Activated CD4-positive, alpha-beta T cell treated with anti-CD3 and anti-CD28 coated beads for 36 hours (primary cell): ENCODE measurements around the gene NFXL1. TPM values are rescaled to one million over a fixed set of nuclear protein-coding genes. Genes with fewer than 3 reads are reported as not detected.

Experiments
- ATAC-seq: fragments of 200-7000 bp; cut with Tn5 transposase; one replicate; pipeline ENCODE4 v1.10.0; 2021; ENCODE audit warnings: mild to moderate bottlenecking, moderate library complexity
- CTCF ChIA-PET: fragments of 350-600 bp; sonication (Branson Sonifier 250); formaldehyde crosslinking; loops from one replicate; lab custom pipeline; 2021; ENCODE audit warnings: antibody characterized with exemption; lab: Charles Lee
- POLR2A ChIA-PET: fragments of 350-600 bp; sonication (Branson Sonifier 250); formaldehyde crosslinking; loops from one replicate; lab custom pipeline; 2021; ENCODE audit warnings: antibody characterized with exemption, inconsistent platforms; lab: Charles Lee
- DNase-seq: peaks from one replicate; pipeline ENCODE4 v3.0.0-alpha.2; 2020
- H3K27ac Mint-ChIP-seq: one replicate; pipeline ENCODE4 v1.8.0; 2021; ENCODE audit warnings: mixed read lengths
- H3K27me3 Mint-ChIP-seq: one replicate; pipeline ENCODE4 v1.8.0; 2021; ENCODE audit warnings: mixed read lengths
- H3K36me3 Mint-ChIP-seq: one replicate; pipeline ENCODE4 v1.8.0; 2021; ENCODE audit warnings: low read depth, mixed read lengths
- H3K4me1 Mint-ChIP-seq: one replicate; pipeline ENCODE4 v1.8.0; 2021; ENCODE audit warnings: mixed read lengths
- H3K4me3 Mint-ChIP-seq: one replicate; pipeline ENCODE4 v1.8.0; 2021; ENCODE audit warnings: mild to moderate bottlenecking, moderate library complexity, mixed read lengths
- H3K9me3 Mint-ChIP-seq: one replicate; pipeline ENCODE4 v1.8.0; 2021; ENCODE audit warnings: low read depth, mixed read lengths
- intact Hi-C, 2 experiments: fragments of 100-400 bp; cut with DNase I in 1 of 2; cut with micrococcal nuclease in 1 of 2; formaldehyde crosslinking; loops; one replicate each; pipeline versions ENCODE4 v1.14.2 to v1.15.1; 2022 to 2024; cut with DNase I, micrococcal nuclease
- total RNA-seq, 2 experiments: library from RNA; stranded (reverse); gene quantifications; one replicate each; pipeline ENCODE4 v1.2.3, GENCODE V29; 2021

NFXL1 gene
- total RNA-seq, 2 experiments from 2014 or later, result 12.6 to 14.4 TPM

DNA sequence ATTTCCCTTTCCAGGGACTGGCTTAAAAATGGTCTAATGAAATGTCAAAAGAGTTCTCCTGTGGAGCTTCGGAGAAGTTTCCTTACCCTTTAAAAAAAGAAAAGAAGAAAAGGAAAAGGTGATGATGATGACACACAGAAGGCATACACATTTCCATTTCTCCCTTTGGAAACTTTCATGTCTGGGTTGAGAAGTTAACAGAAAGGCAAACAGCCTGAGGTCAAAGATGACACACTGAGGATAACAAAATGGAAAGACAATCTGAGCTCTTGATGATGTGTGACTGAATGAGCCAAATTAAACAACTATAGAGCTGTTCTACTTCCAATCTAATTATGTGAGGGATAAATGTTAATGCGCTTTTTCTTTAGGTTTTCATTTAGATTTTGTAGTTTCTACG lies 32.2 kb downstream of the NFXL1 start:
- ChIA-PET POLR2A (no interaction called here), CTCF (interaction anchor here (1.0 kb wide), 1 partner anchor 46 kb away, joined by 3 read pairs; no protein-coding TSS in a partner anchor)
- ATAC-seq, result no peak
- Mint-ChIP-seq H3K4me1 (no peaks in the 10 kb centered on the region), H3K27ac (no peak overlapping the region), H3K4me3 (no peak overlapping the region), H3K27me3 (no peaks in the 10 kb centered on the region), H3K9me3 (no peaks in the 10 kb centered on the region), H3K36me3 (peaks cover 41% of the 10 kb centered on the region)
- no peak for DNase-seq
- intact Hi-C loops, result no loop called here

DNA sequence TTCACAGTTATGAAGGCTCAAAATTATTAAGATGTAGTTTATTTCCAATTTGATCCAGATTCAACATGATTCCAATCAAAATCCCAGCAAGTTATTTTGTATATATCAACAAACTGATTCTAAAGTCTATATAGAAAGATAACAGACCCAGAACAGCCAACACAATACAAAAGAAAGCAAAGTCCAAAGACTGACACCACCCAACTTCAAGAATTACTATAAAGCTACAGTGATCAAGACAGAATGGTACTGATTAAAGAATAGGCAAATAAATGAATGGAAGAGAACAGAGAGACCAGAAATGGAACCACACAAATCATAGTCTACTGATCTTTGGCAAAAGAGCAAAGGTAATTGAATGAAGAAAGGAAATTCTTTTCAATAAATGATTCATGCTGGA lies 34.9 kb downstream of the NFXL1 start:
- POLR2A ChIA-PET, result no interaction called here
- DNase-seq, result no peak

GRCh38 chr4:47876784-47877546 lies 37.4 kb downstream of the NFXL1 start:
- Mint-ChIP-seq H3K36me3 (peaks cover 52% of the 10 kb centered on the region), H3K27ac (no peak overlapping the region), H3K27me3 (no peaks in the 10 kb centered on the region), H3K4me3 (no peak overlapping the region), H3K9me3 (no peaks in the 10 kb centered on the region), H3K4me1 (peaks cover 19% of the 10 kb centered on the region)
- no peak for ATAC-seq
- ChIA-PET CTCF (no interaction called here), POLR2A (no interaction called here)
- DNase-seq, result no peak
- intact Hi-C loops, result no loop called here

More for the DNA sequence above, 34.9 kb downstream of the NFXL1 start:
- Mint-ChIP-seq H3K36me3 (peaks cover 48% of the 10 kb centered on the region), H3K27me3 (no peaks in the 10 kb centered on the region), H3K4me3 (no peak overlapping the region), H3K9me3 (no peaks in the 10 kb centered on the region), H3K4me1 (peaks cover 9% of the 10 kb centered on the region), H3K27ac (no peak overlapping the region)
- CTCF ChIA-PET, result interaction anchor here (0.7 kb wide), 1 partner anchor 11 kb away, joined by 4 read pairs; no protein-coding TSS in a partner anchor
- no peak for ATAC-seq
- intact Hi-C loops, result no loop called here

GRCh38 chr4:47876310-47876709 lies 38.1 kb downstream of the NFXL1 start:
- CTCF ChIA-PET, result no interaction called here

DNA sequence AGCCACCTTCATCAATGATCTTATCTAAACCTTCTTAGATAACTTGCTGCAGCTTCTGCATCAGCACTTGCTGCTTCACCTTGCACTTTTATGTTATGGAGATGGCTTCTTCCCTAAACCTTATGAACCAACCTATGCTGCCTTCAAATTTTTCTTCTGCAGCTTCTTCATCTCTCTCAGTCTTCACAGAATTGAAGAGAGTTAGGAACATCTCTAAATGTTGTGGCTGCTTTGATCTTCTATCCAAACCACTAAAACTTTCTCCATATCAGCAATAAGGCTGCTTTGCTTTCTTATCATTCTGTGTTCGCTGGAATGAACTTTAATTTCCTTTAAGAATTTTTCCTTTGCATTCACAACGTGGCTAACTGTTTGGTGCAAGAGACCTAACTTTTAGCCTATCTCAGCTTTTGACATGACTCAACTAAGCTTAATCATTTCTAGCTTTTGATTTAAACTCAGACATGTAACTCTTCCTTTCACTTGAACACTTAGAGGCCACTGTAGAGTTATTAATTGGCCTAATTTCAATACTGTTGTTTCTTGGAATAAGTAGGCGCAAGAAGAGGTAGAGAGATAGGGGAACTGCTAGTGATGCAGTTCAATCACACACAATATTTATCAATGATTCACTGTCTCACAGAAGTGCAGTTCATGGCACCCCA lies 40.4 kb downstream of the NFXL1 start:
- ChIA-PET POLR2A (no interaction called here), CTCF (interaction anchor here (0.8 kb wide), 2 partner anchors 34 to 65 kb away, joined by 3 read pairs; no protein-coding TSS in a partner anchor)
- H3K36me3 Mint-ChIP-seq, result peaks cover 57% of the 10 kb centered on the region
- H3K27ac Mint-ChIP-seq, result peak overlapping the region; percentile 72
- H3K27me3 Mint-ChIP-seq, result no peaks in the 10 kb centered on the region
- H3K4me3 Mint-ChIP-seq, result no peak overlapping the region
- ATAC-seq, result peak; percentile 96
- no peak for DNase-seq
- intact Hi-C loops, result loop anchor here (2.0 kb wide), 2 partner anchors 35 to 41 kb away; partner anchors contain the start of genes CORIN (in 1 of the 2) and NFXL1 (in 1 of the 2)
- H3K9me3 Mint-ChIP-seq, result no peaks in the 10 kb centered on the region
- peaks cover 19% of the 10 kb centered on the region for H3K4me1 Mint-ChIP-seq

More at GRCh38 chr4:47876310-47876709, 38.1 kb downstream of the NFXL1 start:
- no peaks in the 10 kb centered on the region for H3K9me3 Mint-ChIP-seq
- POLR2A ChIA-PET, result no interaction called here
- peak overlapping the region; percentile 1 for H3K27ac Mint-ChIP-seq
- intact Hi-C loops, result no loop called here
- peaks cover 19% of the 10 kb centered on the region for H3K4me1 Mint-ChIP-seq
- ATAC-seq (no peak), DNase-seq (no peak)
- no peaks in the 10 kb centered on the region for H3K27me3 Mint-ChIP-seq
- H3K4me3 Mint-ChIP-seq, result no peak overlapping the region
- H3K36me3 Mint-ChIP-seq, result peaks cover 52% of the 10 kb centered on the region

- intact Hi-C loops, result no loop called here
- peaks cover 32% of the 10 kb centered on the region for H3K36me3 Mint-ChIP-seq
- H3K9me3 Mint-ChIP-seq, result no peaks in the 10 kb centered on the region
- H3K27ac Mint-ChIP-seq, result no peak overlapping the region
- H3K4me1 Mint-ChIP-seq, result no peaks in the 10 kb centered on the region
- H3K4me3 Mint-ChIP-seq, result no peak overlapping the region
- ATAC-seq (no peak), DNase-seq (no peak)
- ChIA-PET CTCF (no interaction called here), POLR2A (no interaction called here)
- no peaks in the 10 kb centered on the region for H3K27me3 Mint-ChIP-seq
Measured at GRCh38 chr4:47863486-47863885, 50.9 kb downstream of the NFXL1 start.

DNA sequence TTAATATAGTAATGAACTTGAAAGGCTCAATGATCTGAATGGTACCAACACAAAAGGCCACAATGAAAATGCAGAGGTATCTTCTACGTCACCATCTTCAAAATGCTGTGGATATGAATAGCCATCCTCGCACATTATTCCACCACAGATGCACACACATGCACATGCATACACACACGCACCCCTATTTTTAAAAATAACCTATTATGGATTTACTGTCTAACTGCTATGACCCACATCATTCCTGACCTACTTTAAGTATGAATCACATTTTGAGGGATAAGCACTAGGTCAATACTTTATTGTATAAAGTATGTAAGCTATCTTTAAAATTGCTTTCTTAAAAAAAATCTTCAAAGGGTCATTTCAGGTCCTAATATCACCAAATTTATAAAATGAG lies 52.1 kb downstream of the NFXL1 start:
- intact Hi-C loops, result no loop called here
- no peaks in the 10 kb centered on the region for H3K4me1 Mint-ChIP-seq
- H3K9me3 Mint-ChIP-seq, result no peaks in the 10 kb centered on the region
- no peak overlapping the region for H3K27ac Mint-ChIP-seq
- ChIA-PET POLR2A (no interaction called here), CTCF (no interaction called here)
- peaks cover 29% of the 10 kb centered on the region for H3K36me3 Mint-ChIP-seq
- no peaks in the 10 kb centered on the region for H3K27me3 Mint-ChIP-seq
- no peak for ATAC-seq
- no peak overlapping the region for H3K4me3 Mint-ChIP-seq
- DNase-seq, result no peak

- CTCF ChIA-PET, result no interaction called here
Measured at GRCh38 chr4:47860305-47860704, 54.1 kb downstream of the NFXL1 start.

GRCh38 chr4:47858006-47858405 lies 56.4 kb downstream of the NFXL1 start:
- Mint-ChIP-seq H3K27ac (no peak overlapping the region), H3K36me3 (peaks cover 19% of the 10 kb centered on the region), H3K27me3 (no peaks in the 10 kb centered on the region), H3K4me1 (no peaks in the 10 kb centered on the region), H3K4me3 (no peak overlapping the region), H3K9me3 (no peaks in the 10 kb centered on the region)
- ATAC-seq (no peak), DNase-seq (no peak)
- intact Hi-C loops, result no loop called here
- ChIA-PET CTCF (interaction anchor here (0.7 kb wide), 1 partner anchor 243 kb away, joined by 3 read pairs; no protein-coding TSS in a partner anchor), POLR2A (no interaction called here)

More at GRCh38 chr4:47860305-47860704, 54.1 kb downstream of the NFXL1 start:
- Mint-ChIP-seq H3K27me3 (no peaks in the 10 kb centered on the region), H3K27ac (no peak overlapping the region), H3K9me3 (no peaks in the 10 kb centered on the region), H3K36me3 (peaks cover 18% of the 10 kb centered on the region), H3K4me1 (no peaks in the 10 kb centered on the region), H3K4me3 (no peak overlapping the region)
- ATAC-seq (no peak), DNase-seq (no peak)
- intact Hi-C loops, result no loop called here
- POLR2A ChIA-PET, result no interaction called here

DNA sequence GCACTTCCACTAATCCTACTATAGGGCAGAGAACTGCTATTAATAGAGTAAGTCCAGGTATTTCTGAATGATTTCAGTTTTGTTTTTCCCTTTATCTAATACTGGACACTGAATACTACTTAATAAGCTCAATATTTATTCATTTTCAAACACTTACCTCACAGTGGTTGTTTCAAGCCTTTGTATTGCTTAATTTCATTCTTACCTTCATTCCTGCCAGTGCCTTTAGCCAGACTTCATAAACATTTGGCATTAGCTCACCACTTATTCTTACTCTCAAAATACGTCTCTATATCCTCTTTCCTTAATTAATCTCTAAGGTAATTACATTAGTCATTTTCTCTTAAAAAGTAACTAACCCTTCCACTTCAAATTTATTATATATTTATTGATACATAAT lies 57.7 kb downstream of the NFXL1 start:
- no peak overlapping the region for H3K27ac Mint-ChIP-seq
- no peaks in the 10 kb centered on the region for H3K9me3 Mint-ChIP-seq
- ChIA-PET CTCF (interaction anchor here (1.1 to 1.7 kb wide), 2 partner anchors 9 to 14 kb away, joined by 3 read pairs; no protein-coding TSS in a partner anchor), POLR2A (no interaction called here)
- ATAC-seq (no peak), DNase-seq (no peak)
- peaks cover 13% of the 10 kb centered on the region for H3K36me3 Mint-ChIP-seq
- H3K4me3 Mint-ChIP-seq, result no peak overlapping the region
- H3K4me1 Mint-ChIP-seq, result no peaks in the 10 kb centered on the region
- intact Hi-C loops, result no loop called here
- H3K27me3 Mint-ChIP-seq, result no peaks in the 10 kb centered on the region

GRCh38 chr4:47855350-47855749 lies 59.0 kb downstream of the NFXL1 start:
- Mint-ChIP-seq H3K9me3 (no peaks in the 10 kb centered on the region), H3K36me3 (peaks cover 14% of the 10 kb centered on the region), H3K4me1 (no peaks in the 10 kb centered on the region), H3K27ac (no peak overlapping the region), H3K27me3 (no peaks in the 10 kb centered on the region), H3K4me3 (no peak overlapping the region)
- ATAC-seq (no peak), DNase-seq (no peak)
- CTCF ChIA-PET, result interaction anchor here (1.3 kb wide), 1 partner anchor 19 kb away, joined by 5 read pairs; no protein-coding TSS in a partner anchor
- POLR2A ChIA-PET, result no interaction called here
- intact Hi-C loops, result no loop called here
